ENCODE data around the gene ZNF638. TPM values are rescaled to one million over a fixed set of nuclear protein-coding genes. Genes with fewer than 3 reads are reported as not detected.
A peak's percentile ranks its signal among the peaks of the same experiment; 100 is the strongest.

Gene ZNF638
- total and polyA plus RNA-seq, 2 of the 4 experiments (the other 2 are of a cell fraction) = 46.4 to 129 TPM

DNA sequence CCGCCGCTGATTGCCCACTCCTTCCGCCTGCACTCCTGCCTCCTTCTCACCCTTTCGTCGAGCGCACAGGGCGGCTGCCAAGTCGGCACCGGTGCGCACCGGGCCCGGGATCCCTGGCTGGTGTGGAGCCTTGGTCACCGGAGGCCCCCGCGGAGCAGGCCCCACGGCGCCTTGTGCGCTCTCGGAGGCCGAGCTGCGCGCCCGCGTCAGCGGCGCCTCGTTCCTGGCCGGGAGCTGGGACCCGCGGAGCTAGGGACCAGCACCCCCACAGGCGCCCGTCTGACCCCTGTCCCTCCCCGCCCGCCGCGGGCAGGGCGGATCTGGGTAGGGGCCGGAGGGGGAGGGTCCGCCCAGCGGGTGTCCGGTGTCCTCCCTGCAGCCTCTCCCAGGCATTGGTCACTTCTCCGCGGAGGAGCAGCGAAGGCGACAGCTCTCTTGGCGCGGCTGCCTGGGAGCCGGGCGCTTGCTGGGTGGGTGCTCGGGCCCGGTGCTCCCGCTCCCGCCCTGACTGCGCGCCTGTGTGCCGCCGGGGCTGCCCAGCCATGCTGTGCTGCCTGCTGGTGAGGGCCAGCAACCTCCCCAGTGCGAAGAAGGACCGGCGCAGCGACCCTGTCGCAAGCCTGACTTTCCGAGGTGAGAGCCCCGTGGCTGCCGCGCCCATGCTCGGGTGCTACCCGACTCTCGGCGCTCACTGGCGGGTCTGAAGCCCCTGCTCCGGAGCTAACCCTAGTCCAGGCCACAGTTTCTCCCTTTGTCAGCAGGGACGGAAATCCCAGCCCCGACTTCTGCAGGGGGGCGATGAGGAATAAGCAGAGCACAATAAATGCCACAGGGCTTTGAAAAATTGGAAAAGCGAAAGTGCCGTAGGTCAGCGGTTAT is 135.0 kb downstream of the ZNF638 start:
- H3K4me2 ChIP-seq (ENCODE audit: low read depth, low read length) = peak overlapping the region; percentile 99
- H4K20me1 ChIP-seq (ENCODE audit: insufficient read depth, low read length) = no peaks in the 10 kb centered on the region
- in situ Hi-C loops (cut with MboI; ENCODE audit: low sequenced_read_pairs) = no loop called here
- ChIA-PET POLR2A (ENCODE audit: unreplicated experiment) (no interaction called here), CTCF (no interaction called here)
- peak overlapping the region; percentile 96 for H3K4me3 ChIP-seq (ENCODE audit: insufficient read depth, low read depth, low read length)
- no peak overlapping the region for H4K91ac ChIP-seq (ENCODE audit: insufficient read depth, low read depth, low read length)
- H3K9me1 ChIP-seq (ENCODE audit: insufficient read depth, low read length) = no peaks in the 10 kb centered on the region
- no peak overlapping the region for H2BK5ac ChIP-seq (ENCODE audit: low read depth, low read length, poor library complexity, severe bottlenecking)
- H3K27ac ChIP-seq (ENCODE audit: insufficient read depth, low read length) = no peak overlapping the region
- H2AK9ac ChIP-seq (replicated peaks; ENCODE audit: low read depth, low read length, poor library complexity) = peak overlapping the region; percentile 4
- H2BK20ac ChIP-seq (ENCODE audit: low read depth, low read length) = no peak overlapping the region
- no TSS peak for BruUV-seq (replicated peaks)
- 0% methylated on average over 29 of the region's 78 CpGs; no CpG with 5 or more reads in 1 of the 2 experiments for WGBS, 2 experiments (ENCODE audit: extremely low coverage in 2 of 2, insufficient read length in 1 of 2)
- no peak overlapping the region for H2BK120ac ChIP-seq (ENCODE audit: low read depth, low read length)
- H4K8ac ChIP-seq (ENCODE audit: low read depth in 2 of 2, low read length in 2 of 2) = no peak overlapping the region
- intact Hi-C loops (cut with micrococcal nuclease) = no loop called here
- H3K56ac ChIP-seq (ENCODE audit: extremely low read depth, insufficient read depth, low read length) = no peak overlapping the region
- H3K18ac ChIP-seq (ENCODE audit: low read depth, low read length) = no peak overlapping the region
- peak overlapping the region; percentile 60; the same call in 1 of the 2 replicates for H3K9ac ChIP-seq (ENCODE audit: low read depth, low read length)
- H3K27me3 ChIP-seq (ENCODE audit: control insufficient read depth, insufficient read depth, low read length) = peaks cover 69% of the 10 kb centered on the region
- peak overlapping the region; percentile 88 for H2AFZ ChIP-seq (replicated peaks; ENCODE audit: low read length, poor library complexity)
- no peak overlapping the region for H2BK15ac ChIP-seq (ENCODE audit: low read depth, low read length)
- H3K36me3 ChIP-seq (ENCODE audit: control insufficient read depth, insufficient read depth, low read length) = no peaks in the 10 kb centered on the region
- TF ChIP-seq BHLHE40 (IDR thresholded peaks at IDR 0.05; ENCODE audit: low read depth, low read length) (no peak), POLR2A (IDR thresholded peaks at IDR 0.05; ENCODE audit: low read depth, low read length) (no peak), MAZ (IDR thresholded peaks at IDR 0.05; ENCODE audit: borderline replicate concordance, low read depth, low read length) (no peak), CEBPB (IDR thresholded peaks at IDR 0.05; ENCODE audit: low read depth, low read length) (no peak), CHD1 (IDR thresholded peaks at IDR 0.05; ENCODE audit: low read depth, low read length) (no peak), MXI1 (IDR thresholded peaks at IDR 0.05; ENCODE audit: borderline replicate concordance, low read depth, low read length) (no peak)
- TF ChIP-seq, protein P1, sequence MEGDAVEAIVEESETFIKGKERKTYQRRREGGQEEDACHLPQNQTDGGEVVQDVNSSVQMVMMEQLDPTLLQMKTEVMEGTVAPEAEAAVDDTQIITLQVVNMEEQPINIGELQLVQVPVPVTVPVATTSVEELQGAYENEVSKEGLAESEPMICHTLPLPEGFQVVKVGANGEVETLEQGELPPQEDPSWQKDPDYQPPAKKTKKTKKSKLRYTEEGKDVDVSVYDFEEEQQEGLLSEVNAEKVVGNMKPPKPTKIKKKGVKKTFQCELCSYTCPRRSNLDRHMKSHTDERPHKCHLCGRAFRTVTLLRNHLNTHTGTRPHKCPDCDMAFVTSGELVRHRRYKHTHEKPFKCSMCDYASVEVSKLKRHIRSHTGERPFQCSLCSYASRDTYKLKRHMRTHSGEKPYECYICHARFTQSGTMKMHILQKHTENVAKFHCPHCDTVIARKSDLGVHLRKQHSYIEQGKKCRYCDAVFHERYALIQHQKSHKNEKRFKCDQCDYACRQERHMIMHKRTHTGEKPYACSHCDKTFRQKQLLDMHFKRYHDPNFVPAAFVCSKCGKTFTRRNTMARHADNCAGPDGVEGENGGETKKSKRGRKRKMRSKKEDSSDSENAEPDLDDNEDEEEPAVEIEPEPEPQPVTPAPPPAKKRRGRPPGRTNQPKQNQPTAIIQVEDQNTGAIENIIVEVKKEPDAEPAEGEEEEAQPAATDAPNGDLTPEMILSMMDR (conservative IDR thresholded peaks at IDR 0.05; ENCODE audit: low read depth, low read length) = no peak
- TF ChIP-seq, protein P2, sequence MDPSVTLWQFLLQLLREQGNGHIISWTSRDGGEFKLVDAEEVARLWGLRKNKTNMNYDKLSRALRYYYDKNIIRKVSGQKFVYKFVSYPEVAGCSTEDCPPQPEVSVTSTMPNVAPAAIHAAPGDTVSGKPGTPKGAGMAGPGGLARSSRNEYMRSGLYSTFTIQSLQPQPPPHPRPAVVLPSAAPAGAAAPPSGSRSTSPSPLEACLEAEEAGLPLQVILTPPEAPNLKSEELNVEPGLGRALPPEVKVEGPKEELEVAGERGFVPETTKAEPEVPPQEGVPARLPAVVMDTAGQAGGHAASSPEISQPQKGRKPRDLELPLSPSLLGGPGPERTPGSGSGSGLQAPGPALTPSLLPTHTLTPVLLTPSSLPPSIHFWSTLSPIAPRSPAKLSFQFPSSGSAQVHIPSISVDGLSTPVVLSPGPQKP (IDR thresholded peaks at IDR 0.05; ENCODE audit: borderline replicate concordance, low read depth, low read length) = no peak
- TF ChIP-seq, protein P3, sequence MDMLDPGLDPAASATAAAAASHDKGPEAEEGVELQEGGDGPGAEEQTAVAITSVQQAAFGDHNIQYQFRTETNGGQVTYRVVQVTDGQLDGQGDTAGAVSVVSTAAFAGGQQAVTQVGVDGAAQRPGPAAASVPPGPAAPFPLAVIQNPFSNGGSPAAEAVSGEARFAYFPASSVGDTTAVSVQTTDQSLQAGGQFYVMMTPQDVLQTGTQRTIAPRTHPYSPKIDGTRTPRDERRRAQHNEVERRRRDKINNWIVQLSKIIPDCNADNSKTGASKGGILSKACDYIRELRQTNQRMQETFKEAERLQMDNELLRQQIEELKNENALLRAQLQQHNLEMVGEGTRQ (IDR thresholded peaks at IDR 0.05; ENCODE audit: low read depth, low read length) = no peak
- no peak overlapping the region for H4K5ac ChIP-seq (ENCODE audit: low read depth, low read length)
- DNase-seq = no peak
- H3K4ac ChIP-seq (ENCODE audit: low read depth, low read length) = no peak overlapping the region
- peak; percentile 76 for ATAC-seq (ENCODE audit: low read depth)
- H3K79me1 ChIP-seq (ENCODE audit: low read depth in 1 of 2, low read length in 2 of 2) = no peaks in the 10 kb centered on the region
- H2AK5ac ChIP-seq (ENCODE audit: low read depth, low read length) = no peak overlapping the region
- peaks cover 8% of the 10 kb centered on the region for H3K9me3 ChIP-seq (ENCODE audit: control insufficient read depth, insufficient read depth, low read length)
- H3K14ac ChIP-seq (replicated peaks; ENCODE audit: low read depth, low read length) = no peak overlapping the region
- H3K23ac ChIP-seq (ENCODE audit: low read depth, low read length) = no peak overlapping the region
- dilution Hi-C loops (cut with HindIII; ENCODE audit: low sequenced_read_pairs, unreplicated experiment) = no loop called here
- H3K4me1 ChIP-seq (ENCODE audit: control insufficient read depth, insufficient read depth, low read length) = no peaks in the 10 kb centered on the region; the same call in 1 of the 2 replicates

Data from IMR-90 (cell line).